Thyroid gland (tissue), 4 donors: ENCODE results near the gene IQSEC3.

Experiments used
- CTCF ChIP-seq, 6 experiments: fragments of 200-600 bp in 3 of 6; fragments of 450-650 bp in 3 of 6; sonication (generic) in 3 of 6; IDR thresholded peaks; one replicate each; pipeline ENCODE4 v1.5.1; 2016 to 2019; ENCODE audit warnings: antibody characterized with exemption in 6 of 6, mild to moderate bottlenecking in 2 of 6, inconsistent platforms in 1 of 6, moderate library complexity in 1 of 6
- POLR2A ChIP-seq, 2 donors: fragments of 450-650 bp; IDR thresholded peaks; one replicate each; pipeline ENCODE4 v1.6.1; 2017; ENCODE audit warnings: antibody characterized with exemption in 2 of 2, mild to moderate bottlenecking in 2 of 2, moderate library complexity in 1 of 2

GRCh38 chr12:144650-145284 is 78.2 kb downstream of the IQSEC3 start:
- TF ChIP-seq POLR2A (IDR thresholded peaks at IDR 0.05) (no peak), CTCF (IDR thresholded peaks at IDR 0.05) (no peak)
